Suprapubic skin (tissue), 4 donors: ENCODE measurements around the gene CDH5. TPM values are rescaled to one million over a fixed set of nuclear protein-coding genes. Genes with fewer than 3 reads are reported as not detected.

ENCODE experiments used
- DNase-seq, 2 donors: peaks; one replicate each; pipeline ENCODE4 v3.0.0-alpha.2; 2019; ENCODE audit warnings: low spot score in 2 of 2
- H3K27ac ChIP-seq: fragments of 200-600 bp; sonication (generic); one replicate; pipeline ENCODE4 v1.5.1; 2019
- H3K27me3 ChIP-seq: fragments of 200-600 bp; sonication (generic); one replicate; pipeline ENCODE4 v1.5.1; 2019
- H3K36me3 ChIP-seq: fragments of 200-600 bp; sonication (generic); one replicate; pipeline ENCODE4 v1.5.1; 2019
- H3K4me1 ChIP-seq: fragments of 200-600 bp; sonication (generic); one replicate; pipeline ENCODE4 v1.5.1; 2019
- H3K4me3 ChIP-seq: fragments of 200-600 bp; sonication (generic); one replicate; pipeline ENCODE4 v1.5.1; 2019; ENCODE audit warnings: mild to moderate bottlenecking
- H3K9me3 ChIP-seq: fragments of 200-600 bp; sonication (generic); one replicate; pipeline ENCODE4 v1.5.1; 2019
- EP300 ChIP-seq: sonication (generic); formaldehyde crosslinking; IDR thresholded peaks from one replicate; pipeline ENCODE4 v1.6.1; 2017; ENCODE audit warnings: antibody characterized with exemption
- POLR2A ChIP-seq, 2 donors: fragments of 450-650 bp; IDR thresholded peaks; one replicate each; pipeline ENCODE4 v1.6.1; 2017; ENCODE audit warnings: antibody characterized with exemption in 2 of 2, mild to moderate bottlenecking in 2 of 2, moderate library complexity in 2 of 2
- POLR2AphosphoS5 ChIP-seq, 3 donors: sonication (generic); formaldehyde crosslinking; IDR thresholded peaks; one replicate each; pipeline ENCODE4 v1.6.1; 2017; ENCODE audit warnings: antibody characterized with exemption in 3 of 3
- WGBS: methylation state at CpG from one replicate; pipeline ENCODE4 v1.1.5; 2018; 5-methylcytosine and 5-hydroxymethylcytosine counted together
- total RNA-seq, 4 donors: library from RNA; depleted of rRNA; stranded (reverse); fragments of >200 nt; gene quantifications; one replicate each; pipeline ENCODE4 v1.1.0, GENCODE V29; 2016
- TF ChIP-seq, protein P1 (sequence below), 2 donors: fragments of 200-600 bp in 1 of 2; fragments of 450-650 bp in 1 of 2; sonication (generic) in 1 of 2; IDR thresholded peaks; one replicate each; pipeline ENCODE4 v1.5.1; 2016 to 2019; ENCODE audit warnings: antibody characterized with exemption in 2 of 2, mild to moderate bottlenecking in 1 of 2, moderate library complexity in 1 of 2

The CDH5 gene
- total RNA-seq, 4 donors from 2014 or later, result 8.0 to 23.6 (median 14.4) TPM

DNA sequence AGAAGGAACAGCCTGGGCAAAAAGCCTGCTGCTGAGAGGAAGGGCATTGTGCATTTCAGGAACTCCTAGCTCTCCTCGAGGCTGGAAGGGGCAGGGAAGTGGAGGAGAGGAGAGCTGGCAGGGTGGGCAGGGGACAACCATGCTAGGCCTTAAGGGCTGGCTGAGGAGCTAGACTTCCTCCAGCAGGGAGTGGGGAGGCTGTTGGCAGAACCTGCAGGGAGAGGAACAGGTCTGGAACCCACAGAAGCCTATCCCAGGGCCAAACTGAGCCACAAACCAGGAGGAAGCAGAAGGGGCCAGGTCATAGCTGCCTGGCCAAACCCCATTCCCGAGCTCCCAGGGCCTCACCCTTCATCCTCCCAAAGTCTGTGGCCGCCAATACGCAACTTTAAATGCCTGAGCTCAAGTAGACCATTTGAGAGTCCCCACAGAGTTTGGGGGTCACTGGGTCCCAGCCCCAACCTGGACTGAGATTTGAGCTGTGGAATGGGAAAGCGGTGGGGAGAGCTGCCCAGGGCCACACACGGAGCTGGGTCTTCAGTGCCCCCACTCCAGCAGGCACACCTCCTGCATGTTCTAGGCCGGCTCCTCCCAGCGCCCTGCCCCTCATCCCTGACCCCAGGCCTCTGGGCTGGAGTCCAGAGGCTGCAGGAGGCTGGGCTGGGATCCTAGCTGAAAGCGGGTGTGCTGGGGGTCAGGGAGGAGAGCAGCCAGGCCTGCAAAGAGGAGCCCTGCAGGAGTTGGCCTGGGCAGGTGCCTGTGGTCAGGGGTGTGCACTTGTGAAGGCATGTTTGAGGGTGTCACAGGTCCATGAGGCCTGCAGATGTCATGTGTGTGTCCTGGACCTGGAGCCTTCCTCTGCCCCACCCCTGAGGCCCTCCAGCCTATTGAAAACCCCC, 4.5 kb downstream of the CDH5 start:
- no peak overlapping the region for H3K4me3 ChIP-seq
- no peaks in the 10 kb centered on the region for H3K27me3 ChIP-seq
- 76% methylated on average over 4 of the region's 9 CpGs for WGBS
- no peak for DNase-seq
- H3K27ac ChIP-seq, result no peak overlapping the region
- no peaks in the 10 kb centered on the region for H3K36me3 ChIP-seq
- TF ChIP-seq POLR2AphosphoS5 (IDR thresholded peaks at IDR 0.05) (no peak), EP300 (no peak), POLR2A (IDR thresholded peaks at IDR 0.05) (no peak)
- TF ChIP-seq, protein P1, sequence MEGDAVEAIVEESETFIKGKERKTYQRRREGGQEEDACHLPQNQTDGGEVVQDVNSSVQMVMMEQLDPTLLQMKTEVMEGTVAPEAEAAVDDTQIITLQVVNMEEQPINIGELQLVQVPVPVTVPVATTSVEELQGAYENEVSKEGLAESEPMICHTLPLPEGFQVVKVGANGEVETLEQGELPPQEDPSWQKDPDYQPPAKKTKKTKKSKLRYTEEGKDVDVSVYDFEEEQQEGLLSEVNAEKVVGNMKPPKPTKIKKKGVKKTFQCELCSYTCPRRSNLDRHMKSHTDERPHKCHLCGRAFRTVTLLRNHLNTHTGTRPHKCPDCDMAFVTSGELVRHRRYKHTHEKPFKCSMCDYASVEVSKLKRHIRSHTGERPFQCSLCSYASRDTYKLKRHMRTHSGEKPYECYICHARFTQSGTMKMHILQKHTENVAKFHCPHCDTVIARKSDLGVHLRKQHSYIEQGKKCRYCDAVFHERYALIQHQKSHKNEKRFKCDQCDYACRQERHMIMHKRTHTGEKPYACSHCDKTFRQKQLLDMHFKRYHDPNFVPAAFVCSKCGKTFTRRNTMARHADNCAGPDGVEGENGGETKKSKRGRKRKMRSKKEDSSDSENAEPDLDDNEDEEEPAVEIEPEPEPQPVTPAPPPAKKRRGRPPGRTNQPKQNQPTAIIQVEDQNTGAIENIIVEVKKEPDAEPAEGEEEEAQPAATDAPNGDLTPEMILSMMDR (IDR thresholded peaks at IDR 0.05), result no peak
- H3K9me3 ChIP-seq, result no peaks in the 10 kb centered on the region
- H3K4me1 ChIP-seq, result peaks cover 12% of the 10 kb centered on the region

GRCh38 chr16:66372078-66372897, 5.8 kb downstream of the CDH5 start:
- Histone ChIP-seq H3K27ac (no peak overlapping the region), H3K36me3 (no peaks in the 10 kb centered on the region), H3K4me3 (no peak overlapping the region), H3K9me3 (no peaks in the 10 kb centered on the region), H3K27me3 (no peaks in the 10 kb centered on the region), H3K4me1 (no peaks in the 10 kb centered on the region)
- no peak for TF ChIP-seq POLR2A (IDR thresholded peaks at IDR 0.05)
- no peak for TF ChIP-seq EP300
- no peak for TF ChIP-seq POLR2AphosphoS5 (IDR thresholded peaks at IDR 0.05)
- TF ChIP-seq, protein P1 (IDR thresholded peaks at IDR 0.05), result no peak
- 85% methylated on average over 12 of the region's 15 CpGs for WGBS
- no peak for DNase-seq

DNA sequence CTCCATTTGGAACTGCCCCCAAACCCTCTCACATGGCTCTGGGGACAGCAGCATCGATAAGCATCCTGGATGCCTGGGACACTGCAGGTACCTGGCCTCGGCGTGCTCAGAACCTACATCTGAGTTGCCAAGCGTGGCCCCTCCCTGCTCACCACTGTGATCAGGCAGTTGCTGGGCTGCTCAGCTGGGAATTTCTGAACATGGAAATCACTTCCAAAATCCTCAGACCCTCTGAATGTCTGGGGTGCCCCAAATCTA, 6.3 kb downstream of the CDH5 start:
- no peak overlapping the region for H3K4me3 ChIP-seq
- no peak for DNase-seq
- H3K27ac ChIP-seq, result no peak overlapping the region
- no peaks in the 10 kb centered on the region for H3K4me1 ChIP-seq
- WGBS, result 84% methylated on average over 4 of the region's 4 CpGs
- H3K27me3 ChIP-seq, result no peaks in the 10 kb centered on the region
- no peak for TF ChIP-seq EP300
- no peak for TF ChIP-seq POLR2A (IDR thresholded peaks at IDR 0.05)
- TF ChIP-seq POLR2AphosphoS5 (IDR thresholded peaks at IDR 0.05), result no peak
- TF ChIP-seq, protein P1 (IDR thresholded peaks at IDR 0.05), result no peak
- H3K9me3 ChIP-seq, result no peaks in the 10 kb centered on the region
- H3K36me3 ChIP-seq, result no peaks in the 10 kb centered on the region

DNA sequence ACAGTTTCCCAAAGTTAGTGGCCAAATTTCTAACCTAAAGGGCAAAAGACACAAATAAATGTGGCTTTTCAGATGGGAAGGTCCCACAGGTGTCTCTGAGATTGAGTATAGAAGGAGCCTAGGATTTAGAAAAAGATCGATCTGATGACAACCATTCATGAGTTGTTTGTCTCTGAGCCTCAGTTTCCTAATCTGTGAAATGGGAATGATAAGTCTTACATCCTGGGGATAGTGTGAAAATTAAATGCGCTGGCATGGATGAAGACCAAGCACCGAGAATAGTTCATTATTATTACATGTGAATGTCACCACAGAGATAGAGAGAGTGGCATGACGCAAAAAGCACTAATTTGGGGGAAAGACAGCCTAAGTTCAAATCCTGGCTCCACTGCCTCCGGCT, 7.2 kb downstream of the CDH5 start:
- no peaks in the 10 kb centered on the region for H3K36me3 ChIP-seq
- no peaks in the 10 kb centered on the region for H3K27me3 ChIP-seq
- no peaks in the 10 kb centered on the region for H3K9me3 ChIP-seq
- H3K4me3 ChIP-seq, result no peak overlapping the region
- H3K27ac ChIP-seq, result no peak overlapping the region
- WGBS, result 90% methylated on average over 5 of the region's 5 CpGs
- no peaks in the 10 kb centered on the region for H3K4me1 ChIP-seq
- no peak for DNase-seq
- TF ChIP-seq EP300 (no peak), POLR2A (IDR thresholded peaks at IDR 0.05) (no peak), POLR2AphosphoS5 (IDR thresholded peaks at IDR 0.05) (no peak)
- TF ChIP-seq, protein P1 (IDR thresholded peaks at IDR 0.05), result no peak

GRCh38 chr16:66374176-66374575, 7.7 kb downstream of the CDH5 start:
- TF ChIP-seq, protein P1 (IDR thresholded peaks at IDR 0.05), result no peak
- no peak for TF ChIP-seq POLR2AphosphoS5 (IDR thresholded peaks at IDR 0.05)
- no peak for TF ChIP-seq POLR2A (IDR thresholded peaks at IDR 0.05)
- TF ChIP-seq EP300, result no peak
- no peak overlapping the region for H3K4me3 ChIP-seq
- no peaks in the 10 kb centered on the region for H3K36me3 ChIP-seq
- DNase-seq, result no peak
- no peak overlapping the region for H3K27ac ChIP-seq
- WGBS, result 80% methylated on average over 7 of the region's 7 CpGs
- H3K27me3 ChIP-seq, result no peaks in the 10 kb centered on the region
- H3K9me3 ChIP-seq, result no peaks in the 10 kb centered on the region
- H3K4me1 ChIP-seq, result no peaks in the 10 kb centered on the region
